ENCODE results near the gene HSPBAP1.
"Not testable (repeated sequence)": the region's sequence is repeated elsewhere in the genome, so short reads cannot be mapped to it uniquely, and the experiment has no call there.

Gene HSPBAP1

DNA sequence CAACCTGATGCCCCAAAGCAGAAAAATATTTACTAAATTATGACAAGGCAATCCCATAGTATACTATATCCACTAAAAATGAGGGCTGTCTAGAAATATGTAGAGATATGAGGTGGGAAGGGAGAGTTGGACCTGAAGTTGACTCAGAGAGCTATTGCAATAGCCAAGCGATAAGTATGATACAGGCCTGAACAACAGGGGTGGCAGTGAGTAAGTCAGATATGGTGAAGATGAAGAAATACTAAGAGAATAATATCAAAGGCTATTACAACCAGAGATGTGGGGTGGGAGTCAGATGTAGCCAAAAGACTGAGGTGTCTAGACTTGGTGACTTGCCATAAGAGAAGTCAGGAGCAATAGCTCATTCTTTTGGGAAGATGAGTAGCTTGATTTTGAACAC is 9.2 kb downstream of the HSPBAP1 start:
- no peak for DNase-seq

DNA sequence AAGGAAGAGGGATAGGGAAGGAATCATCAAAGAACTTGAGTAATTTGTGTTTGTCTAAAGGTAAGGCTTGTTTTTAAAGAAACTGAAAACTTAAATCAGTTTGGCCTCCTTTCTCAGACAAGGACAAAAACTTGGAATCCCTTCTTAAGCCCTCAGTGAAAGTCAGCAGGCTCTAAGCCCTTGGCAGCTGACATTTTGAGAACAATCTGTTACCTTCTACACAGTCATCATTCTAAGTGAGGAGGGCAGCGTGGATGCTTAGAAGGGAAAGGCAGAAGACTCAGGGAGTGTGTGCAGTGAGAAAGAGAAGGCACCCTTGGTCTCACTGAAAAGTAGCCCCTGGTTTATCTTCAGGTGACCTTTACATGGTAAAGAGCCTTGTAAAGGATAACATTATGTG is 10.8 kb downstream of the HSPBAP1 start:
- no peak for DNase-seq

DNA sequence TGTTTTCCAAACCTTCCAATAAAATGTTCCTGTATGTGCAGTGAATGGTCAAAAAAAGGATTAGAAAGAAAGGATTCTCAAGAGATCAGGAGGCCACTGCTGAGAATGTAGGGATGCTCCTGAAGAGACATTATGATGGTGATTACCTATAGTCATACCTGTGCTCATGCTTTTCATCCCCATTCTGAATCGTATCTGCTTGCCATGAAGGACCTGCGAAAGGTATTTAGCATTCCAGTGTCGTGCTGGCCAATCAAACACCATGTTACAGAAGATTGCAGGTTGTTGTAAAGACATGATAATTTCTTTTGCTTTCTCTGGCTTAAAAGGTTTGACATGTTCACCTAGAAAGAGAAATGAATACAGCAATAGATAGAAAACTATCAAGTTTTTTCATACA is 16.1 kb downstream of the HSPBAP1 start:
- DNase-seq = no peak

DNA sequence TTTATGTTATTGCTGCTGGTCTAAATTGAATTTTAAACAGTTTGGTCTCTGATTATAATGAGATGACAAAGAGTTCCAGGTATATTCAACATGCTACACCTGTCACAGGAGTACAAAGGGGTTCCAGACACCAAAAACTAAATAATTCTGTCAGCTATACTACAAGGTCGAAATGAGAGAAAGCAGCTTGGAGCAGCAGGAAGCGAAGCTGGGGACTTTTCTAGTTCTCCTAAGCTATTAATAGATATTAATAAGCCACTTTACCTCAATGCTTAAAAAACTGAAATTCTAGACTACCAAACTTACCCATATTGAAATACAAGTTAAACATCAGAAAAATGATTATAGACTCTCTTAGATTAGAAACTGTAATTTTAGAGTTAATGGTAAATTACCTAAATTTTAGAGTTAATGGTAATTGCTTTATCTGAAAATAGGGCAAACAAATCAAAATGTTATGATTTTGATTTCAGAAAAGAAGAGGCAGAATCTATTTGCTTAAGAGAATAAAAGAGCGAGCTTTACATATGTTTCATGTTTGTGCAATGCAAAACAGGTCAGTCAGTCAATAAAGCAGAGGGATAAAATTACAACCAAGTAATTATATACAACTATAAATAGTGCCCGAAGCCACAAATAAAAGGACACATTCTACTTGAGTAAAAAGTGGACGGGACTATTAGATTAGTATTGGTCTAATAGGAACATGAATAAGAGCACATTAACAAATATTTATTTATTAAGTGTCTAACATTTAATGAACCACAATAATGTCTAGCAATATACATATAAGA is 16.8 kb downstream of the HSPBAP1 start:
- no peak for DNase-seq

DNA sequence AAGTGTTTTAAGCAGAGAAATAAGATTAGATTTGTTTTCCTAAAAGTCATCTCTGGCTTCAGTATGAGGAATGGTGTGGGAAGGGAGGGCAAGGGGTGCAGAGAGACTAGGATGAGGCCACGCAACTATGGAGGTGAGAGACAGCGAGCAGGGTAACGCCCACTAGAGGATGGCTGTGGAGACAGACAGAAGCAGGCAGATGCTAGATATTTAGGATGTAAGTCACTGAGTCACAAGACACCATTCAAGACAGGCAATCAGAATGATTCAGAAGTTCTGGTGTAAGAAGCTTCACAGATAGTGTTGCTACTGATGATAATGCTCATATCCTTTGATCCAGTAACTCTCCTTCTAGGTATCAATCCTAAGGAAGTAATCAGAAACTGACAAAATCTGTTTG is 19.1 kb downstream of the HSPBAP1 start:
- DNase-seq = peak; percentile 62

DNA sequence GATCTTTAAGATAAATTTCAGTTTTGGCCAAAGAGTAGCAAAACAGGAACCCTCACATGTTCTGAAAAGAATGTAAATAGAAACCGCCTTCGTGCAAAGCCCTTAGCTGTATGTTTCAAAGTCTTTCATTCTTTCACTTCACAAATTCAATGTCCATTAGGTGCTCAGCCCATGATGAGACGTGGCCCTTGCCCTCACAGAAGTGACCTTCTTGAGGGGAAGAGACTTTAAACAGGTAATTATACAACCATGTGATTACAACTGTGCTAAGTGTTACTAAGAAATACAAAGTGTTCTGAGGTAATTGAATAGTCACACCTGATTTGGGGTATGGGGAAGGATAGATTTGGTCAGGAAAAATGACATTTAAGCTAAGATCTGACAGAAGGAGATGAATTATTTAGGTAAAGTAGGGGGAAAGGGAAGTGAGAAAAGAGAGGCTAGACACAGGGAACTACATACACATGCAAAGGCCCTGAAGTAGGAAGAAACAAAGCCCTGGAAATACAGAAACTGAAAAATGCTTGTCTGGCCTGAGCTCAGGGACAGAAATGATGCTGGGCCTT is 19.6 kb downstream of the HSPBAP1 start:
- no peak for DNase-seq

DNA sequence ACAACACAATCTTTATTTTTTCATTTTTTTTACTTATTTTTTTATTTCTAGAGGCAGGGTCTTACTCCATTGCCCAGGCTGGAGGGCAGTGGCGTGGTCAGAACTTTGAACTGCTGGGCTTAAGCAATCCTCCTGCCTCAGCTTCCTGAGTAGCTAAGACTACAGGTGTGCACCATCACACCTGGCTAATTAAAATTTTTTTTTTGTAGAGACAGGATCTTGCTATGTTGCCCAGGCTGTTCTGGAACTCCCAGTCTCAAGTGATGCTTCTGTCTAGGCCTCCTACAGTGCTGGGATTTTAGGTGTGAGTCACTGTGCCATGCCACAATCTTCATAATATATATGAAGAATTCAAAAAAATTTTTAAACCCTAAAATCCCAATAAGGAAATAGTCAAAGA is 20.8 kb downstream of the HSPBAP1 start:
- no peak for DNase-seq

DNA sequence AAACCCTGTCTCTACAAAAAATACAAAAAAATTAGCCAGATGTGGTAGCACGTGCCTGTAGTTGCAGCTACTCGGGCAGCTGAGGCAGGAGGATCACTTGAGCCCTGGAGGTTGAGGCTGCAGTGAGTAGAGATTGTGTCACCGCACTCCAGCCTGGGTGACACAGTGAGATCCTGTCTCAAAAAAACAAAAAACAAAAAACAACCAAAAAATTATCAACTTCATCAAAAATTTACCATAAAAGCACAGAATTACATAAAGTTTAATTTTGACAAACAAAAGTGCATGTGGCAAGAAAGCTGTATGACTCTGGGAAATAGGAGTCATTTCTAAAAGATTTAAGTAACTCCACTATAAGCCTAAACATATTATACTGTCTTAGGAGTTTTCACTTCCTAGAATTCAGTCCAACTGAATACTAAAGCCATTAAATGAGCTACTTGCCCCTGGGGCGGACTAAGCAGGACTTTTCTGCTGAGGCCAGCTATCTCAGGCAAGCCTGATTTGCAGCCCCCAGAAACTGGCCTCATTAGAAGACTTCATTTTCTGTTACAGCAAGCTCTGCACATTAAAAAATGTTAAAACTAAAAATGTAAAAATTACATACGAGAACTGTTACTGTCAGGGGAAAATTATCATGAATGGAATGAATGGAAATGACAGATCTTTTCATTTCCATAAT is 23.0 kb downstream of the HSPBAP1 start:
- no peak for DNase-seq

DNA sequence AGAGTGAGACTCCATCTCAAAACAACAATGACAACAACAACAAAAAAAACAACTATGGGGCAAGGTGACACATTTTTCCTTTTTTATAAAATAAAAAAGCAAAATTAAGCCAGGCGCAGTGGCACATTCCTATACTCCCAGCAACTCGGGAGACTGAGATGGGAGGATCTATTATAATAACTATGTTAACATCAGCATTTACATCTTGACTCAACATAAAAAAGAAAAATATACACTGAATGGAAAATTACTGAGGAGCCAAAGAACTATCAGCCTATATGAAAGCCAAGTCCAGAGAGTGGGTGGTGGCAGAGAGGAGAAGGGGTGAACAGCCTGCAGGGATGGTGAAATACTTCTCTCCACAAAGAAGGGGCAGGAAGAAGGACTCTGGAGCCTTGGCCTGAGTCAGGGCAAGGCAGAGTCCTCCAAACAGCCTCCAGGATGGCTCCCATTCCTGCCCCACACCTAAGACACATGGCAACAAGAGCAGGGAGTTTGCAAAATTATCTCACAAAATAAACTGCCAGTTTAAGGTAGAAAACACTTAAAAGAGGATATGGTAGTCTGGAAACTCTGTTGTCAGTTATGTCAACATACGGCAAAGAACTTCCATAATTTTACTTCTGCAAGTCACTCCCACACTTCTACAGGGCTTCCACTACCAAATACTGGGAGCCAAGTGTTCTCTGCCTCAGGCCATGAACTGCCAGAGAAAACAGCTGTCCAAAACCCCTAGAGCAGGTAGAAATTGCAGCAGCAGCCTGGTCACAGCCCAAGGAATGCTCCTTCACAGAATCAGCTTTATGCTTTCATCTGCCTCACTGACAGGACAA is 25.9 kb downstream of the HSPBAP1 start:
- DNase-seq = no peak

DNA sequence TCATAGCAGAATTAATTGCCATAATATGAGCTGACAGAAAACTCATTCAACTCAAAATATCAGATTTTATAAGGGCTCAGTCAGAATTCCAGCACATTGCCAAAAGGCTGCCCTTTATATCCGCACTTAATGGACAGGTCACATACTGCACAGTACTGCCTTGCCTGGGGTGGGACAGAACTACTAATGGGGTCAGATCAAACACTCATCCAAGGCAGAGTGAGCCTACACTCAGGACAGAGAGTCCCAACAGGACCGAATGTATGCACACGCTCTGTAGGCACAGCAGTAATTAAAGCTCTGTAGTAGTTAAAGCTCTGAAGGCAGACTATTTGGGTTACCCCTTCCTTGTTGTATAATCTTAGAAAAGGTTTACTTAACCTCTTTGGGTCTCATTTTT is 27.2 kb downstream of the HSPBAP1 start:
- DNase-seq = no peak

DNA sequence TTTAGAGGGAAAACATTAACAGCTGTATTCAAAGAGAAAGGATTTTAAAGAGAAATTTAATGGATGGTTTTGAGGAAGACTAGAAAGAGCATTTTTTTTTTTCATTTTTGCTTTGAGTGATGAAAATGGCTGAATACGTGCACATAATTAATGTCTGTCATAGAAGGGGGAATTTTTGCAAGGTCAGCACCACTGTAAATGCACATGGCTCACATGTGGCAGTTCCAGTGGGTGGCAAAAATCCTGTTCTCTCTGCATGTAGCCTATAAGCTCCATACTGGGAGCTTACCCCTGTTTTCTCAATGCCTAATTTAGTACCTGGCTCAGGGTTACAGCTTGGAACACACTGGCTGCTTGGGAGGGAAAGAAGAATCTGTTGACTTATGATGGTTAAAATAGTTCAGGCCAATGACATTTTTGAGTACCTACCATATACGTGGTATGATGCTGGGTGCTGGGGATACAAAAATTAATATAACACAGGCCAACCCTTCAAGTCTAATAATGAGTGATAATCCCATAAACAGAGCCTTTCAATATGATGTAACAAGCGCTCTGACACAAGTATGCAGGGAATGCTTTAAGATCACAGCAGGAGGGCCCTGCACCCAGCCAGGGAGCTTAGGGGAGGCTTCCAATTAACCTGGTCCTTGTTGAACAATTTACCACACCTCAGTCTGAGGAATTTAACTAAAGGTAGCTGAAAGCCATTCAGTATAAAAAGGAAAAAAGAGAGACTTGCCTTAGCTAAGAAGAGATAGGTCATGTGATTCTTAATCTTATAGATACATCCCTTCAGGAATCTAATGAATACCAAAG is 33.0 kb downstream of the HSPBAP1 start:
- DNase-seq = no peak

DNA sequence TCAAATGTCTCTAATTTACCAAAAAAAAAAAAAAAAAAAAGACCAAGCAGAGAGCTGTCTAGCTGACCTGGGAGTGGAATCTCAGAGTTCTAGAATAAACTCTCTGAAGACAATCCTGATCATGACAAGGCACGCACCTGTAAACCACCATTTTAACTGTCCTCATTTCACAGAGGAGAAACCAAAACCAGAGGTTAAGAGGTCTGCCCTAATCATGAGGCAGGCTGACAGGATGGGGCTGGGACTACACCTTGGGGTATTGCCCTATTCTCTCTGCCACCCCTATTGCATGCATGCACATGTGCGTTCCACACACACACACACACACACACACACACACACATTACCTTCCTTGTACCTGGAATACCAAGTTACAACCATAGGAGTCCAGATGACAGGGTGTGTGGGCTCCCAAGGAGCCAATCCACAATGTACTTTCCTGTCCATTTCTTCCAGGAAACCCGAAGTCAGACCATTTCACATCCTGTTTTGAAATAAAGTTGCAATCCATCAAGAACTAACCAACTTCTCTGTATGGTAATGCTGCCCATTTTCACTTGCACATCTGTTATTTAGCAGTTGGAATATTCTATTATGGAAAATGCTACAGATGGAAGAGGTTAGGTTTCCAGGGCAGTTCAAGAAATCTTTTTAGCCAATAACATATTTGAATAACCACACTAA is 34.6 kb downstream of the HSPBAP1 start:
- no peak for DNase-seq

DNA sequence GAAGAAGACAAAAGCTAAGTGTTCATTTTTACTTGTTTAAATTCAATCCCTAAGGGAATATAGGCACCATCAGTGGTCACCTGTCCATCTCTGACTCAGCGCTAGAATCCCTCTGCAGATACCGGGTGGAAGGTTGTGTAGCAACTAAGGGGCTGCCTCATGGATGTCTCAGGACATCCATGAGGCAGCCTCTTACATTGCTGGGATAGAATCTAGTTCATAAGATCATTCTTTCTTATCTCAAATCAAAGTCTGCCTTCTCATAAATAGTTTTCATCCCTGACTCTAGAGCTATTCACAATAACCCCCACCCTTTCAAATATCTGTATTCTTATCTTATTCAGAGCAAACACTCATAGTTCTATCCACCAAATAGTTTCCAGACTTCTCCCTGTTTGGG is 38.1 kb downstream of the HSPBAP1 start:
- no peak for DNase-seq

DNA sequence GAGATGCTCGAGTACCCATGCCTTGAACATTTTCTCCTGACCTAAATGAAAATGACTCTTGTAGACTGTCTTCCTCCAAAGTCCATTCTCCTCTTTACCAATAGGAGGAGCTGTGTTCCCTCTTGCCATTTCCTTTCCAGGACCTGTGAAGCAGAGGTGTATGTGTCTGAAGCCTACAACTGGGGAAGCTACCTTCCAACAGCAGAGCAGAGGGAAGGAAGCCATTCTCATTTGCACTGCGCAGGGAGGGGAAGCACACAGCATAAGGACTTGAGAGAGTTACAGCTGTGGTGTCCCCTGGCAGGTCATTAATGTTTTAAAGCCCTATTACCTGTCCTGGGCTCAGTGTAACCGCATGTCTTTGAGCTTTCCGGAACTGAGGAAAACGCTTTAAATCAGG is 38.7 kb downstream of the HSPBAP1 start:
- peak; percentile 67 for DNase-seq

DNA sequence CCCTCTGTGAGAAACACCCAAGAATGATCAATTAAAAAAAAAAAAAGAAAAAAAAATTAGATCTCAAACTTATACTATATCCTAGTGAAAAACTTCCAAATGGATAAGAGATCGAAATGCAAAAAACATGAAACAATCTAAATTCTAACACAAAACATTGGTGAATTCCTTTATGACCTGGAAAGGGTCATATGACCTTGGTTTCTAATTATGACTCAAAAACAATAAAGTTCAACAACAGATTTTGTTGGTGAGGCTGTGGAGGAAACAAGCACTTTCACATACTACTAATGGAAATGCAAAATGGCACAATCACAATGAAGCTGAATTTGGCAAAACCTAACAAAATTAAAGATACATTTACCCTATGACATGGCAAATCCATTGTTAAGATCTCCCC is 45.3 kb downstream of the HSPBAP1 start:
- DNase-seq = no peak

DNA sequence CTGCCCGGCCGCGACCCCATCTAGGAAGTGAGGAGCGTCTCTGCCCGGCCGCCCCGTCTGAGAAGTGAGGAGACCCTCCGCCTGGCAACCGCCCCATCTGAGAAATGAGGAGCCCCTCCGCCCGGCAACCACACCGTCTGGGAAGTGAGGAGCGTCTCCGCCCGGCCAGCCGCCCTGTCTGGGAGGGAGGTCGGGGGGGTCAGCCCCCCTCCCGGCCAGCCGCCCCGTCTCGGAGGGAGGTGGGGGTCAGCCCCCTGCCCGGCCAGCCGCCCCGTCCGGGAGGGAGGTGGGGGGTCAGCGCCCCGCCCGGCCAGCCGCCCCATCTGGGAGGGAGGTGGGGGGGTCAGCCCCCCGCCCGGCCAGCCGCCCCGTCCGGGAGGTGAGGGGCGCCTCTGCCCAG is 46.3 kb downstream of the HSPBAP1 start:
- DNase-seq = not testable (repeated sequence)

DNA sequence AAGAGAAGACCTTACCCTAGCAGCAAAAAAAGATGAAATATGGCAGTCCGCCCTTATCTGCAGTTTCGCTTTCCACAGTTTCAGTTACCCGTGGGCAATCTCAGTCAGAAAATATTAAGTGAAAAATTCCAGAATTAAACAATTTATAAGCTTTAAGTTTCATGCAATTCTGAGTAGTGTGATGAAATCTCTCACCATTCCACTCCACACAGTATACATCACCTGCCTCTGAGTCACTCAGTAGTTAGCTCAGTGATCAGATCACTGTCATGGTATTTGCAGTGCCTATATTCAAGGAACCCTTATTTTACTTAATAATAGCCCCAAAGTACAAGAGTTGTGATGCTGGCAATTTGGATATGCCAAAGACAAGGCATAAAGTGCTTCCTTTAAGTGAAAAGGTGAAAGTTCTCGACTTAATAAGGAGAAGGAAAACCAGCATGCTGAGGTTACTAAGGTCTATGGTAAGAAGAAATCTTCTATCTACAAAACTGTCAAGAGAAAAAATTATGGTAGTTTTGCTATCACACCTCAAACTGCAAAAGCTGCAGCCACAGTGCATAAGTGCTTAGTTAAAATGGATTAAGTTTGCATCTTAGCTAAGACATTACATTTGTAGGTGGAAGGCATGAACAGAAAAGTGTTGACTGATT is 48.1 kb downstream of the HSPBAP1 start:
- DNase-seq = no peak

DNA sequence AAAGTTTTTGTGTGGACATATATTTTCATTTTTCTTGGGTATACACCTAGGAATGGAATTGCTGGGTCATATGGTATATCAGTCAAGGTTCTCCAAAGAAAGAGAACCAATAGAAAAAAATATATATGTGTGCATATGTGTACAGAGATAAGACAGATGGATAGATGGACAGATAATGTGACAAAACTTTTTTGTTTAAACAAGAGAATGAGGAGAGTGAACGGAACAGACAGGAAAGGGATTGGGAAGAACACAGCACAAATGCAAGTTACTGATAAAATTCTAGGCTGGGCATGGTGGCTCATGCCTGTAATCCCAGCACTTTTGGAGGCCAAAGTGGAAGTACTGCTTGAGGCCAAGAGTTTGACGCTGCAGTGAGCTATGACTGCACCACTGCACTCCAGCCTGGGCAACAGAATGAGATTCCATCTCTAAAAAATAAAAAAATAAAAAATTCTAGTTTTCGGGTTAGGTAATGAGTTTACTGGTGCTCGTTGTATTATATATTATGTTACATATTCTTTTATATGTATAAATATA is 50.0 kb downstream of the HSPBAP1 start:
- DNase-seq = no peak

DNA sequence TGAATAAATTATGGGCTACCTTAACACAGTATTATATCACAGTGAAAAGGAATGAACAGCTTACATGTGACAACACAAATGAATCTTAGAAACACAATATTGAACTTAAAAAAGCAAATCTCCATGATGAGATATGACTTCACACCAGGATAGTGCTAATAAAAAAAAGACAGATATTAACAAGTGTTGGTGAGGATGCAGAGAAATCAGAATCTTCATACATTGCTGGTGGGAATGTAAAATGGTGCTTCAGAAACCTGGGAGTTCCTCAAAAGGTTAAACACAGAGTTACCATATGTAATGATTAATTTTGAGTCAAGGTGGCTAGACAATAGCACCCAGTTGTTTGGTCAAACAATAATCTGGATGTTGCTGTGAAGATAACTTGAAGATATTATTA is 51.4 kb downstream of the HSPBAP1 start:
- no peak for DNase-seq

DNA sequence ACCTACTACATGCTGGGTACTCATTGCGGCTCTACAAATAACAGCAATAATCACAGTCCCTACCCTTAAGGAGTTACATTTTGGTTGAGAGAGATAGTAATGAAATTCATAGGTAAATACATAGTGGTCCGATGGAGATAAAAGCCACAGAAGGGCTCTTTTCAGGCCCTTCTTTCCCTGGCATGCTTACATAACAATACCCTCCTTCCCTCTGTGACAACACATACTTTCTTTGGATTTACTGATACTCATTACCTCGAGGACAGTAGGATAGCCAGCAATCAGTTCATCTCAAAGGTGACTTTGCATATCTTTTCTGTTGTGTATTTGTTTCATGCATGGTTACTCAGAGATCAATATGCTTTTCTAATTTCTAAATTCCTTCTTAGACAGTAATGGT is 54.5 kb downstream of the HSPBAP1 start:
- DNase-seq = no peak
